Fibroblast of the aortic adventitia (primary cell): ENCODE measurements around the gene TACSTD2. TPM values are rescaled to one million over a fixed set of nuclear protein-coding genes. Genes with fewer than 3 reads are reported as not detected.
A peak's percentile ranks its signal among the peaks of the same experiment; 100 is the strongest.

Experiments
- DNase-seq: peaks from one replicate; pipeline ENCODE4 v3.0.0-alpha.2; 2010; ENCODE audit warnings: low read depth
- H3K4me3 ChIP-seq: 2 replicates; pipeline ENCODE4 v1.5.1; 2011; ENCODE audit warnings: low read depth, mild to moderate bottlenecking, control low read depth, low read length, moderate library complexity
- total RNA-seq: library from RNA; depleted of rRNA; stranded (reverse); fragments of >200 nt; gene quantifications from 2 replicates; pipeline ENCODE4 v1.2.3, GENCODE V29; 2012; ENCODE audit warnings: low replicate concordance
- TF ChIP-seq, protein P1 (sequence below): IDR thresholded peaks from 2 replicates; pipeline ENCODE4 v1.5.1; 2011; ENCODE audit warnings: mild to moderate bottlenecking, low read length, control low read depth, inconsistent platforms; ENCODE audit not compliant: insufficient read depth

The TACSTD2 gene
- total RNA-seq, 1 donor = 0.36 TPM

DNA sequence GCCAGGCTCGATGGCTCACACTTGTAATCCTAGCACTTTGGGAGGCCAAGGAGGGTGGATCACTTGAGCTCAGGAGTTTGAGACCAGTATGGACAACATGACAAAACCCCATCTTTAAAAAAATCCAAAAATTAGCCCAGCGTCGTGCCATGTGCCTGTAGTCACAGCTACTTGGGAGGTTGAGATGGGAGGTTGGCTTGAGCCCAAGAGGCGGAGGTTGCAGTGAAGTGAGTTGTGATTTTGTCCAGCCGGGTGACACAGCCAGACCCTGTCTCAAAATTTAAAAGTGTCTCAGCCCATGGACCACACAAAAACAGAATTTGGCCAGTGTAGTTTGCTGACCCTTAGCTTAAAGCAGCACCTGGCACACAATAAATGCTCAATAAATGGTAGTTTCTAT is 11.3 kb upstream of the TACSTD2 start:
- TF ChIP-seq, protein P1, sequence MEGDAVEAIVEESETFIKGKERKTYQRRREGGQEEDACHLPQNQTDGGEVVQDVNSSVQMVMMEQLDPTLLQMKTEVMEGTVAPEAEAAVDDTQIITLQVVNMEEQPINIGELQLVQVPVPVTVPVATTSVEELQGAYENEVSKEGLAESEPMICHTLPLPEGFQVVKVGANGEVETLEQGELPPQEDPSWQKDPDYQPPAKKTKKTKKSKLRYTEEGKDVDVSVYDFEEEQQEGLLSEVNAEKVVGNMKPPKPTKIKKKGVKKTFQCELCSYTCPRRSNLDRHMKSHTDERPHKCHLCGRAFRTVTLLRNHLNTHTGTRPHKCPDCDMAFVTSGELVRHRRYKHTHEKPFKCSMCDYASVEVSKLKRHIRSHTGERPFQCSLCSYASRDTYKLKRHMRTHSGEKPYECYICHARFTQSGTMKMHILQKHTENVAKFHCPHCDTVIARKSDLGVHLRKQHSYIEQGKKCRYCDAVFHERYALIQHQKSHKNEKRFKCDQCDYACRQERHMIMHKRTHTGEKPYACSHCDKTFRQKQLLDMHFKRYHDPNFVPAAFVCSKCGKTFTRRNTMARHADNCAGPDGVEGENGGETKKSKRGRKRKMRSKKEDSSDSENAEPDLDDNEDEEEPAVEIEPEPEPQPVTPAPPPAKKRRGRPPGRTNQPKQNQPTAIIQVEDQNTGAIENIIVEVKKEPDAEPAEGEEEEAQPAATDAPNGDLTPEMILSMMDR = no peak
- H3K4me3 ChIP-seq = no peak overlapping the region
- no peak for DNase-seq

DNA sequence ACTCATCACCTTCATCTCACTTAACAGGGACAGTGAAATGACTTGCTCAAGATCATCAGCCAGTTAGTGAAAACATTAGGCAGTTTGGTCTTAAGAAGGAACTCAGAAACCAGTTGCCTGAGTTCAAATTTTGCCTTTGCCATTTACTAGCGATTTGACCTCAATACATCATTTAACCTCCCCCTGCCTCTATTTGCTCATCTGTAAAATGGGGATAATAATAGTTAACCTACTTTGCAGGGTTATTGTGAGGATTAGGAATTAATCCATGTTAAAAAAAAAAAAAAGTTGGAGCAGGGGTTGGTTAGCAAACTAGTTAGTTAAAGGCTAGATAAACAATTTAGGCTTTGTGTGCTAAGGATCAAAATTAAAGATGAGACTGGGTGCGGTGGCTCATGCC is 10.6 kb upstream of the TACSTD2 start:
- TF ChIP-seq, protein P1 = no peak
- DNase-seq = no peak
- H3K4me3 ChIP-seq = no peak overlapping the region

DNA sequence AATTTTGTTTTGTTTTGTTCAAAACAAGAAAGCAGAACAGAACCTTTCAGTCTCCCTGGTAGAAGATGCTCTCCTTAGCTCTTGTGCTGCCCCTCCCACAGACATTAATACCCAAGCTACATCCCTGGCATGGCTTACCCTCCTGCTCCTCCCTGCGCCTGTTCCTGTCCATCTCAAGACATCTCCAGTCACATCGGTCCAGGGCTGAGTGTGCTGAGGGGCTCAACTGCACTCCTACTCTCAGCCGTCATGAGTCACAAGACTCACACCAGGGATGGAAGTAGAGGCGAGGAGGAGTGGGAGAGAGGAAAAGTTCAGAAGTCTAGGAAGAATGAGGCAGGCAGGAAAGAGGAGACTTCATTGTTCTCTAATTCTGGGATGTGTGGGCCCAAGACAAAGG is 9.2 kb upstream of the TACSTD2 start:
- H3K4me3 ChIP-seq = no peak overlapping the region
- no peak for DNase-seq
- TF ChIP-seq, protein P1 = no peak

DNA sequence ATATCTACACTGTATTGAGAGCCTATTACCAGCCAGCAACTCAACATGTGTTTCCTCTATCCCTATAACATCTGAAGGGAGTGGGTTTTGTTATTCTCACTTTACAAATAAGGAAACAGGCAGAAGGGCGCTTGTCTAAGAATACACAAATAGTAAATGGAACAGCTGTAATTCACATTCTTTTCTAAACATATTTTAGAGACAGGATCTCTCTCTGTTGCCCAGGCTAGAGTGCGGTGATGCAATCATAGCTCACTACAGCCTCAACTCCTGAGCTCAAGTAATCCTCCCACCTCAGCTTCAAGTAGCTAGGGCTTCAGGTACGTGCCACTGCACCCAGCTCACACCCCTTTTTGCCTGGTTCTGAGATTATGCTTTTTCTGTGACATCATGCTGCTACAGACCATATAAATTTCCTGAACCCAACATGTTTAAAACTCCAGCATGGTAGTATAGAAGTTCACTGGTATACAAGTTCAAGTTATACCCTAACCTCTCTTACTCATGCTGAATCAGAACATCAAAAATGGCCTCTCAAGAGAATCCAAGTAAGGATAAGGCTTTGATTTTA is 8.6 kb upstream of the TACSTD2 start:
- no peak overlapping the region for H3K4me3 ChIP-seq
- peak; percentile 66 for DNase-seq
- TF ChIP-seq, protein P1 = no peak

DNA sequence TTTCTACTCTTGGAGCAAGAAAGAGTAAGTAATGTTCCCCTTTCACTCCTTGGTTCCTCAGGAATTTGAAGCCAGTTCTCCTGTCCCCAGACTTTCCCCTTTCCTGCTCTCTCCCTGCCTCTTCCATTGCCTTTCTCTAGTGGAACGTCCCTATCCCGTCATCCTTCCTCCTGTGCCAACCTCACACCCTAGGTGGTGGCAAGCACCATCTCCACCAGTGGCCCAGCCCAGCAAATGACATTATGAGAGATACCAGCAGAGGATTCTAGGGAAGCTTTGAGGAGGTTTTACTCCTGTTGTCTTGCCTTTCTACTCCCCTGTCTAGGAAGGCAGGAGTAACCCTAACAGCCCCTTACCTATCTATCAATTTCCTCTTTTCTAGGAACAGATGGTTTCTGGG is 8.1 kb upstream of the TACSTD2 start:
- no peak overlapping the region for H3K4me3 ChIP-seq
- no peak for DNase-seq
- TF ChIP-seq, protein P1 = no peak

DNA sequence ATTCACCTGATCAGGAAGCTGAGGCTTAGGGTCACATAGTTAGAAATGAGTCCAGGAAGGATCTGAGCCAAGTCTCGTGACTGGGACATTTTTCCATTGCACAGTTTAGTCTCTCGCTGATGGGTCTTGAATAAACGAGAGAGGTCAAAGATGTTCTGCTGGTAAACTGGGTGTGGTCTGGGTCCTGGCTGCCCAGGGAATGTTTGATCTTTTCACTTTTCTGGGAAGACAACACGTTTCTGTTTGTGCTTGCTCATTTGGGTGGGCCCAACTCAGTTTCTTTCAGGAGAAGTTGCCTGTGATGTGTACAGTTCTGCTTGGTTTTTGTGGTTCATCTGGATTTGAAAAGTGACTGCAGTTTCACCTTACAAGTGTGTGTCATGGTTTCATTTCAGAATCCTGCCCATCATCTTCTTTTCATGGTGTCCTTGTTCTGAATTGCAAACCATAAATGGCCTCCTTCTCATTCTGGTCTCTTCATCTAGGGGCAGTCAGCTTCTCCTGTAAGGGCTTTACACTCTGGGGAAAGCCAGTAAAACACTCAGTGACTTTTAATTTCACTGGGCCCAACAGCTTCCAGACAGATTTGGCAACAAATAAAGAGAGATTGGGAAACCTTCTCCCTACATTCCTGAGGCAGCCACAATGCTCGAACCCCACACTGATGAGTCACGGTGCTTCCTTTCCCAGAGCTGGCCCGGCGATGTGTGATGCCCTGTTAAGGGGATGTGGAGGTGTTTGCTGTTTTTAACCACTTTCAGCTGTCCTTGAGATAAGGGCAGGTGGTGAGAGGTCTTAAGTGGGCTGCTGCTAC is 7.2 kb upstream of the TACSTD2 start:
- no peak overlapping the region for H3K4me3 ChIP-seq
- TF ChIP-seq, protein P1 = no peak
- peak; percentile 95 for DNase-seq
